Tibial artery (tissue), 4 donors: Measurements from ENCODE around the gene FCGBP.
A peak's percentile ranks its signal among the peaks of the same experiment; 100 is the strongest.

Source experiments
- DNase-seq, 2 donors: peaks; one replicate each; pipeline ENCODE4 v3.0.0-alpha.2; 2019
- H3K27ac ChIP-seq, 2 donors: fragments of 200-600 bp; sonication (generic) in 1 of 2; 1 replicate in 1 of 2; 2 replicates in 1 of 2; pipeline ENCODE4 v1.5.1; 2018 to 2019; ENCODE audit warnings: mild to moderate bottlenecking in 1 of 2
- H3K27me3 ChIP-seq, 2 donors: fragments of 200-600 bp; sonication (generic) in 1 of 2; one replicate each; pipeline versions ENCODE4 v1.5.1 to v1.6.0; 2016 to 2019
- H3K36me3 ChIP-seq, 3 donors: fragments of 200-600 bp; sonication (generic) in 2 of 3; one replicate each; pipeline ENCODE4 v1.5.1; 2016 to 2019; ENCODE audit warnings: mild to moderate bottlenecking in 2 of 3
- H3K4me1 ChIP-seq, 4 donors: fragments of 200-600 bp; sonication (generic) in 2 of 4; 1 replicate in 3 of 4; 2 replicates in 1 of 4; pipeline ENCODE4 v1.5.1; 2016 to 2019
- H3K4me3 ChIP-seq, 2 donors: fragments of 200-600 bp; sonication (generic) in 1 of 2; 1 replicate in 1 of 2; 2 replicates in 1 of 2; pipeline ENCODE4 v1.5.1; 2018 to 2019; ENCODE audit warnings: mild to moderate bottlenecking in 2 of 2
- H3K9me3 ChIP-seq, 3 donors: fragments of 200-600 bp; sonication (generic) in 1 of 3; one replicate each; pipeline ENCODE4 v1.5.1; 2016 to 2019
- intact Hi-C: fragments of 100-400 bp; cut with DNase I; formaldehyde crosslinking; loops from one replicate; pipeline ENCODE4 v1.15.0; 2023; ENCODE audit warnings: low total_unique reads
- TF ChIP-seq, protein P1 (sequence below), 2 experiments: fragments of 200-600 bp in 1 of 2; fragments of 450-650 bp in 1 of 2; IDR thresholded peaks; one replicate each; pipeline ENCODE4 v1.5.1; 2017 to 2019; ENCODE audit warnings: antibody characterized with exemption in 2 of 2, mild to moderate bottlenecking in 1 of 2, moderate library complexity in 1 of 2

FCGBP gene

GRCh38 chr19:39924389-39924788 lies 10.0 kb downstream of the FCGBP start:
- no peaks in the 10 kb centered on the region for H3K36me3 ChIP-seq
- no peak overlapping the region for H3K27ac ChIP-seq
- peaks cover 0 to 5% of the 10 kb centered on the region in 2 donors for H3K27me3 ChIP-seq
- peaks cover 0 to 5% (median 0%) of the 10 kb centered on the region in 3 donors for H3K9me3 ChIP-seq
- TF ChIP-seq, protein P1, sequence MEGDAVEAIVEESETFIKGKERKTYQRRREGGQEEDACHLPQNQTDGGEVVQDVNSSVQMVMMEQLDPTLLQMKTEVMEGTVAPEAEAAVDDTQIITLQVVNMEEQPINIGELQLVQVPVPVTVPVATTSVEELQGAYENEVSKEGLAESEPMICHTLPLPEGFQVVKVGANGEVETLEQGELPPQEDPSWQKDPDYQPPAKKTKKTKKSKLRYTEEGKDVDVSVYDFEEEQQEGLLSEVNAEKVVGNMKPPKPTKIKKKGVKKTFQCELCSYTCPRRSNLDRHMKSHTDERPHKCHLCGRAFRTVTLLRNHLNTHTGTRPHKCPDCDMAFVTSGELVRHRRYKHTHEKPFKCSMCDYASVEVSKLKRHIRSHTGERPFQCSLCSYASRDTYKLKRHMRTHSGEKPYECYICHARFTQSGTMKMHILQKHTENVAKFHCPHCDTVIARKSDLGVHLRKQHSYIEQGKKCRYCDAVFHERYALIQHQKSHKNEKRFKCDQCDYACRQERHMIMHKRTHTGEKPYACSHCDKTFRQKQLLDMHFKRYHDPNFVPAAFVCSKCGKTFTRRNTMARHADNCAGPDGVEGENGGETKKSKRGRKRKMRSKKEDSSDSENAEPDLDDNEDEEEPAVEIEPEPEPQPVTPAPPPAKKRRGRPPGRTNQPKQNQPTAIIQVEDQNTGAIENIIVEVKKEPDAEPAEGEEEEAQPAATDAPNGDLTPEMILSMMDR (IDR thresholded peaks at IDR 0.05), result no peak
- no peak for DNase-seq
- no peaks in the 10 kb centered on the region for H3K4me1 ChIP-seq
- intact Hi-C loops, result no loop called here
- H3K4me3 ChIP-seq, result no peak overlapping the region

GRCh38 chr19:39923862-39924261 lies 10.6 kb downstream of the FCGBP start:
- TF ChIP-seq, protein P1 (IDR thresholded peaks at IDR 0.05), result no peak

GRCh38 chr19:39919976-39920375 lies 14.5 kb downstream of the FCGBP start:
- Histone ChIP-seq H3K36me3 (no peaks in the 10 kb centered on the region), H3K9me3 (peaks cover 0 to 5% (median 0%) of the 10 kb centered on the region in 3 donors), H3K4me3 (no peak overlapping the region), H3K27ac (no peak overlapping the region), H3K4me1 (no peaks in the 10 kb centered on the region), H3K27me3 (peaks cover 0 to 26% of the 10 kb centered on the region in 2 donors)
- no peak for DNase-seq
- TF ChIP-seq, protein P1 (IDR thresholded peaks at IDR 0.05), result no peak
- intact Hi-C loops, result no loop called here

More at GRCh38 chr19:39923862-39924261, 10.6 kb downstream of the FCGBP start:
- Histone ChIP-seq H3K27ac (no peak overlapping the region), H3K9me3 (peaks cover 0 to 5% (median 0%) of the 10 kb centered on the region in 3 donors), H3K4me3 (no peak overlapping the region), H3K36me3 (no peaks in the 10 kb centered on the region), H3K4me1 (no peaks in the 10 kb centered on the region), H3K27me3 (peaks cover 0 to 5% of the 10 kb centered on the region in 2 donors)
- intact Hi-C loops, result no loop called here
- DNase-seq, result no peak

GRCh38 chr19:39918183-39918651 lies 16.2 kb downstream of the FCGBP start:
- Histone ChIP-seq H3K4me1 (no peaks in the 10 kb centered on the region), H3K27ac (no peak overlapping the region), H3K36me3 (no peaks in the 10 kb centered on the region), H3K4me3 (no peak overlapping the region), H3K9me3 (peaks cover 0 to 5% (median 0%) of the 10 kb centered on the region in 3 donors), H3K27me3 (peaks cover 0 to 29% of the 10 kb centered on the region in 2 donors)
- TF ChIP-seq, protein P1 (IDR thresholded peaks at IDR 0.05), result no peak
- peak in 1 of 2 donors; percentile 61 for DNase-seq
- intact Hi-C loops, result no loop called here

- Histone ChIP-seq H3K27me3 (peaks cover 0 to 29% of the 10 kb centered on the region in 2 donors), H3K9me3 (peaks cover 0 to 5% (median 0%) of the 10 kb centered on the region in 3 donors), H3K27ac (no peak overlapping the region), H3K4me3 (no peak overlapping the region), H3K36me3 (no peaks in the 10 kb centered on the region), H3K4me1 (no peaks in the 10 kb centered on the region)
- TF ChIP-seq, protein P1 (IDR thresholded peaks at IDR 0.05), result no peak
- DNase-seq, result peak in 1 of 2 donors; percentile 55
- intact Hi-C loops, result no loop called here
These were observed 16.8 kb downstream of the FCGBP start for GRCh38 chr19:39917561-39918182.
